GM19025 (cell line): ENCODE results near the gene DLGAP1.

Source experiments
- ATAC-seq: cut with Tn5 transposase; IDR thresholded peaks from one replicate; pipeline ENCODE4 v1.9.1; 2021; ENCODE audit warnings: mild to moderate bottlenecking, low read depth, moderate library complexity; ENCODE audit not compliant: unreplicated experiment

The DLGAP1 gene

GRCh38 chr18:3500016-3500415 lies 955.1 kb downstream of the DLGAP1 start:
- ATAC-seq: no peak

GRCh38 chr18:3499501-3499900 lies 955.6 kb downstream of the DLGAP1 start:
- no peak for ATAC-seq

GRCh38 chr18:3498698-3499471 lies 956.2 kb downstream of the DLGAP1 start:
- no peak for ATAC-seq

GRCh38 chr18:3495691-3496430 lies 959.2 kb downstream of the DLGAP1 start:
- ATAC-seq: no peak

- no peak for ATAC-seq
Observed at GRCh38 chr18:3494569-3494968, 960.5 kb downstream of the DLGAP1 start.

- no peak for ATAC-seq
Observed at GRCh38 chr18:3494245-3494526, 960.9 kb downstream of the DLGAP1 start.

- no peak for ATAC-seq
Observed at GRCh38 chr18:3493501-3494244, 961.4 kb downstream of the DLGAP1 start.

- no peak for ATAC-seq
Observed at GRCh38 chr18:3492721-3493120, 962.4 kb downstream of the DLGAP1 start.

- ATAC-seq: no peak
Observed at GRCh38 chr18:3491981-3492555, 963.0 kb downstream of the DLGAP1 start.

- ATAC-seq: no peak
Observed at GRCh38 chr18:3489462-3489861, 965.6 kb downstream of the DLGAP1 start.

GRCh38 chr18:3486512-3486911 lies 968.6 kb downstream of the DLGAP1 start:
- ATAC-seq: no peak

- ATAC-seq: no peak
Observed at GRCh38 chr18:3485153-3486149, 969.7 kb downstream of the DLGAP1 start.

- no peak for ATAC-seq
Observed at GRCh38 chr18:3482258-3482657, 972.8 kb downstream of the DLGAP1 start.

GRCh38 chr18:3481696-3482210 lies 973.4 kb downstream of the DLGAP1 start:
- ATAC-seq: no peak

- no peak for ATAC-seq
Observed at GRCh38 chr18:3480827-3481573, 974.1 kb downstream of the DLGAP1 start.

GRCh38 chr18:3479978-3480509 lies 975.1 kb downstream of the DLGAP1 start:
- ATAC-seq: no peak

GRCh38 chr18:3478262-3478978 lies 976.7 kb downstream of the DLGAP1 start:
- no peak for ATAC-seq
